Calu3 (cell line): ENCODE measurements around the gene PDZD8. TPM values are rescaled to one million over a fixed set of nuclear protein-coding genes. Genes with fewer than 3 reads are reported as not detected.
"Not testable (repeated sequence)": the region's sequence is repeated elsewhere in the genome, so short reads cannot be mapped to it uniquely, and the experiment has no call there.

Experiments used
- BruUV-seq: library from RNA; stranded (reverse); fragments of 400-500 nt; replicated peaks from 2 replicates; lab custom pipeline; 2021; lab: Mats Ljungman, UMichigan
- CTCF ChIA-PET: fragments of 300-600 bp; sonication (Branson Sonifier 250); formaldehyde crosslinking; loops from one replicate; lab custom pipeline; 2022; ENCODE audit warnings: antibody characterized with exemption; lab: Charles Lee
- DNase-seq: peaks from one replicate; pipeline ENCODE4 v3.0.0; 2022
- H3K27ac Mint-ChIP-seq: one replicate; pipeline ENCODE4 v1.8.0; 2022; ENCODE audit warnings: mixed read lengths; ENCODE audit not compliant: unreplicated experiment
- H3K27me3 Mint-ChIP-seq: one replicate; pipeline ENCODE4 v1.8.0; 2022; ENCODE audit warnings: mixed read lengths; ENCODE audit not compliant: unreplicated experiment
- H3K36me3 Mint-ChIP-seq: one replicate; pipeline ENCODE4 v1.8.0; 2022; ENCODE audit warnings: mild to moderate bottlenecking, moderate library complexity, mixed read lengths; ENCODE audit not compliant: insufficient read depth, unreplicated experiment
- H3K4me1 Mint-ChIP-seq: one replicate; pipeline ENCODE4 v1.8.0; 2022; ENCODE audit warnings: mild to moderate bottlenecking, low read depth, mixed read lengths; ENCODE audit not compliant: unreplicated experiment
- H3K4me3 Mint-ChIP-seq: one replicate; pipeline ENCODE4 v1.8.0; 2022; ENCODE audit warnings: mild to moderate bottlenecking, low read depth, moderate library complexity, mixed read lengths; ENCODE audit not compliant: unreplicated experiment
- H3K9me3 Mint-ChIP-seq: one replicate; pipeline ENCODE4 v1.8.0; 2022; ENCODE audit warnings: low read depth, mixed read lengths; ENCODE audit not compliant: unreplicated experiment
- CTCF ChIP-seq: fragments of 200-600 bp; IDR thresholded peaks from one replicate; pipeline ENCODE4 v1.8.0; 2022; ENCODE audit warnings: antibody characterized with exemption; ENCODE audit not compliant: unreplicated experiment
- intact Hi-C: fragments of 100-400 bp; cut with micrococcal nuclease; formaldehyde crosslinking; loops from one replicate; pipeline ENCODE4 v1.10.0; 2022; ENCODE audit not compliant: unreplicated experiment
- total RNA-seq: library from RNA; stranded (reverse); gene quantifications from 2 replicates; pipeline ENCODE4 v1.2.3, GENCODE V29; 2022

The PDZD8 gene
- total RNA-seq, 1 experiment from 2014 or later, result 45.0 TPM

- H3K4me3 Mint-ChIP-seq, result no peak overlapping the region
- BruUV-seq, result no TSS peak
- CTCF ChIA-PET, result interaction anchor here (0.6 kb wide), 1 partner anchor 611 kb away, joined by 3 read pairs; no protein-coding TSS in a partner anchor
- no peaks in the 10 kb centered on the region for H3K9me3 Mint-ChIP-seq
- intact Hi-C loops, result no loop called here
- DNase-seq, result no peak
- no peak overlapping the region for H3K27ac Mint-ChIP-seq
- H3K27me3 Mint-ChIP-seq, result peaks cover 55% of the 10 kb centered on the region
- TF ChIP-seq CTCF, result no peak
- no peaks in the 10 kb centered on the region for H3K4me1 Mint-ChIP-seq
- H3K36me3 Mint-ChIP-seq, result no peaks in the 10 kb centered on the region
Measured at GRCh38 chr10:117239051-117239450, 136.2 kb downstream of the PDZD8 start.

- H3K9me3 Mint-ChIP-seq, result no peaks in the 10 kb centered on the region
- peaks cover 62% of the 10 kb centered on the region for H3K27me3 Mint-ChIP-seq
- BruUV-seq, result no TSS peak
- no peak for DNase-seq
- H3K4me1 Mint-ChIP-seq, result no peaks in the 10 kb centered on the region
- CTCF ChIA-PET, result no interaction called here
- intact Hi-C loops, result no loop called here
- no peaks in the 10 kb centered on the region for H3K36me3 Mint-ChIP-seq
- H3K4me3 Mint-ChIP-seq, result no peak overlapping the region
- H3K27ac Mint-ChIP-seq, result no peak overlapping the region
- no peak for TF ChIP-seq CTCF
Measured at GRCh38 chr10:117237401-117237991, 137.7 kb downstream of the PDZD8 start.

- H3K4me3 Mint-ChIP-seq, H3K9me3 Mint-ChIP-seq, DNase-seq, CTCF ChIA-PET, BruUV-seq, H3K27ac Mint-ChIP-seq, H3K36me3 Mint-ChIP-seq, H3K4me1 Mint-ChIP-seq, intact Hi-C loops: not testable (repeated sequence)
- peaks cover 78% of the 10 kb centered on the region for H3K27me3 Mint-ChIP-seq
Measured at GRCh38 chr10:117230107-117230506, 145.1 kb downstream of the PDZD8 start.

- DNase-seq, result no peak
- TF ChIP-seq CTCF, result no peak
- Mint-ChIP-seq H3K27ac (no peak overlapping the region), H3K4me1 (no peaks in the 10 kb centered on the region), H3K9me3 (no peaks in the 10 kb centered on the region), H3K27me3 (peaks cover 59% of the 10 kb centered on the region), H3K36me3 (no peaks in the 10 kb centered on the region), H3K4me3 (no peak overlapping the region)
- intact Hi-C loops, result loop anchor here (5.0 kb wide), 1 partner anchor 219 kb away; no protein-coding TSS in a partner anchor
- CTCF ChIA-PET, result no interaction called here
- no TSS peak for BruUV-seq
Measured at GRCh38 chr10:117228210-117228609, 147.0 kb downstream of the PDZD8 start.

Other genes starting within 250 kb of the PDZD8 start
- gene VAX1, start 237.2 kb downstream of the PDZD8 start, total RNA-seq, result not detected in 2 replicates
- gene KCNK18, start 178.0 kb downstream of the PDZD8 start, total RNA-seq, result not detected in 2 replicates
- gene SLC18A2, start 134.3 kb downstream of the PDZD8 start, total RNA-seq, result not detected in 2 replicates
- gene EMX2, start 167.3 kb upstream of the PDZD8 start, total RNA-seq, result not detected in 2 replicates